HS-27A (cell line): ENCODE results near the gene STIM2.

Source experiments
- DNase-seq: peaks from one replicate; pipeline ENCODE4 v3.0.0-alpha.2; 2012; ENCODE audit warnings: low read depth, missing footprints

STIM2 gene

DNA sequence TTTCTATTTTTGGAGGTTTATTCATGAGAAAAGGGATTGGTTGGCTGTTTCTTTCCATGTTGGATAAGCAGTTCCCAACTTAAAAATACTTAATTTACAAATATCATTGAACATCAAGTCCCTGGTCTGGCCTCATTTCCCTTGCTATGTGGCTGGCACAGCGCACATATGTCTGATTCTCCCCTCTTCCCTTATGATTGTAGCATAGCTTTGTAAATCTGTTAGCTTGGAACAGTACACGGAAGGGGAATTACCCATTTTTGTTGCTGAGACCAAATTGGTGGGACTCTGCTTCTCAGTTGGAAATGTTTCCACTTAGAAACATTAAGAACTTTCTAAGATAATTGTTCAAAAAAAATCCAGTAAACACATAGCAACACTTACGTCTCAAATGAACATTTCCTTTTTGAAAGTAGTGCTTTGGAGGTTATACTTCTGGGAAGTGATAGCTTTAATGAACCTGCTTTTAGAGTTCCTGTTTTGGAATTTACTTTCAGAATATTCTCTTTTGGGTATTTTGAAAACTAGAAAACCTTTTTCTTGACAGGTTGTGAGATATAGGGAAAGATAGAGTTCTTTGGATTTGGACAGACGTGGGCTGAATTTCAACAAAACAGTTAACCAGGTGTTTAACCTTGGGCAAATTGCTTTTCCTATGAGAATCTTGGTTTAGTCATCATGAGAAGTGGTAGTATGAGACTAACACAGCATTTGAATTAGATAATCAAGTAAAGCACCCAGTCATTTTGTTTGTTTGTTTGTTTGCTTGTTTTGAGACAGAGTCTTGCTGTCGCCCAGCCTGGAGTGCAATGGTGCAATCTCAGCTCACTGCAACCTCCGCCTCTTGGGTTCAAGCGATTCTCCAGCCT, 47.3 kb downstream of the STIM2 start:
- DNase-seq, result no peak

DNA sequence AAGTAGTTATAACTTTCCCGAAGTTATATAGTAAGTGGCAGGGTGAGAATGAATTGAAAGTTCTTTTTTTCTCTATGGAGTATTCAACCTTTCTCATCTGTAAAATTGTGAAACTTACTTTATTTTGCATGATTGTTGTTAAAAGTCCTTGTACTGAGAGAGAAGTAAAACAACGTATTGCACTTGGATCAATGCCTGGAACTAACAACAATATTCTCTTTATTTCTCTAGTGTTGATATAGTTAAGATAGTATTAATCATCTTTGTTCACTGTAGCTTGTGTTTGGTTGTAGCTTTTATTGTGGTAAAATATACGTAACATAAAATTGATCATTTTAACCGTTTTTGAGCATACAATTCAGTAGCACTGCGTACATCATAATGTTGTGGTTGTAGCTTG, 48.7 kb downstream of the STIM2 start:
- no peak for DNase-seq

DNA sequence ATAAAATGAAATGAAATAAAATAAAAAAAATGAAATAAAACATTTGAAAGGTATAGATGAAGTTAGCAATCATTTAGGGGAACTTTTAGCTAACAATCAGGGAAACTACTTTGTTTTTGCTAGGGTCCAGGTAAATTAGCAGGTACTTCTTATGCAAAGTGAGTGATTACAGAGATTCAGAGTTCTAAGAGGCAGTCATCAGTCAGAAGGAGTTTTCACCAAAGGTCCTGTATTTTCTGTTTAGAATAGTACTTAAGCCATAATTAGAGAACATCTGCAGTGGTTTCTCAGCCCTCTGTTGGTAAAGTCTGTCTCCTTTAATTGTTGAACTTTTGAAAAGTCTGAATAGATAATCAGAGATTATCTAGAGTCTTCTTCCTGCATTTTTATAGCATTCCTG, 50.6 kb downstream of the STIM2 start:
- no peak for DNase-seq

DNA sequence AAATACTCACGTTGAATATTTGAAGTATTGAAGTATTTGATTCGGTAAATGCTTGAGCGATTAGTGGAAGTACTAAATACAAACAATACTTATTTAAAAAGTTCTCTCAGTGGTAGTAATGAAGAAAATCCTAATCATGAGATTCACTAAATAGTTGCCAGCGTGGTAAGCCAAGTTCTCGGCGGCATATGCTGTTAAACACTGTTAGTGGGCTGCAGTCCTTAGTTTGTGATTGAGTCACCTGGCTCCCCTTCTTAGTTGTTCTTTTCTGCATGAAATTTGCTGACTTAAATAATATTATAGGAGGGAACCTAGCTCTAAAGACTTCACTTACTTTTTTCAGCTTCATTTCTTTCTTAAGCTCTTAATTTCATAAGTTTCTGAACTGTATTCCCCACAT, 51.4 kb downstream of the STIM2 start:
- no peak for DNase-seq

DNA sequence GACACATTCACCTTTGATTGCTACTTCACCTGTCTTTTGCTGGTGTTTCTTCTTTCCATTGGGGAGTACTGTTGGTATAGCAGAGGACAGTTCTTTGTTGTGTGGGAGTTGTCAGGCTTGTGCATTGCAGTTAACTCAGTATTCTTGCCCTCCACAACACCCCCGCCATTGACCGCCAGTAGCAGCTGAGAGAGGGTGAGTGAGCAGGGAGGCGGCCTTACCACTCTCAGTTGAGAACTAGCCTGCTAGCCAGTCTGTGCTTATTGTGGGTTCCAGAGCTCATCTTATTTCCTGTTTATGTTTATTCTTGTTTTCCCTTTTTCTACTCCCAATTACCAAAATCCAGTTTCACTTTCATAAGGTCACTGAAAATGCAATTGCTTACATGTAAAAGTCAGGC, 52.2 kb downstream of the STIM2 start:
- DNase-seq, result no peak

DNA sequence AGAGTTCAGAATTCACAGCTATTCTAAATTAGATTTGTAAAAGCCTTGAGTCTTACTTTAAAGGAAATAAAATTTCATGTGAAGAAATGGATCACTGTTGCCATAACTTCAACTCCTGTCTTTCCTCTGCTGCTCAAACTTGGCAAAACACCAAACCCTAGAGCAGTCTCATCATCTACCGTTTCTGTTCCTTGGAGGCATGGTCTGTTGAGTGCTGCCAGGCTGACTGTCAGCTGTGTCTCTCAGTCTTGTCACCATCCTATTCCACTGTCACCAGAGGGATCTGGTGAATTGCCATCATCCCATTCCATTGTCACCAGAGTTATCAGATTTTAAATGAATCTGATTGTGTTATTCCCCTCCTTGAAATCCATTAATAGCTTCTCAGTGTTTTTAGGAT, 55.6 kb downstream of the STIM2 start:
- no peak for DNase-seq

DNA sequence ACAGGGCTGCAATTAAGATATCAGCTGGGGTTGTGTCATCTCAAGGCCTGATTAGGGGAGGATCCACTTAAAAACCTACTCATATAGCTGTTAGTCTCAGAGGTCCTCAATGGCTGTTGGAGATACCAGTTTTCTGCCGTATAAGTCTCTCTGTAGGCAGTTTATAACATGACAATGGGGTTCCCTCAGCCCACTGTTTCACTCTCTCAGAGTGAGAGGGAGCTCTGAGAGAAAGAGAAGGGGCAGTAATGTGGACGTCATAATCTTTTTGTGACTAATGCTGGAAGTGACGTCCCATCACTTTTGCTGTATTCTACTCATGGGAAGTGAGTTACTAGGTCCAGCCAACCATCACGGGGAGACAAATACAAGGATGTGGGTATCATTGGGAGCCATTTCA, 70.3 kb downstream of the STIM2 start:
- no peak for DNase-seq

DNA sequence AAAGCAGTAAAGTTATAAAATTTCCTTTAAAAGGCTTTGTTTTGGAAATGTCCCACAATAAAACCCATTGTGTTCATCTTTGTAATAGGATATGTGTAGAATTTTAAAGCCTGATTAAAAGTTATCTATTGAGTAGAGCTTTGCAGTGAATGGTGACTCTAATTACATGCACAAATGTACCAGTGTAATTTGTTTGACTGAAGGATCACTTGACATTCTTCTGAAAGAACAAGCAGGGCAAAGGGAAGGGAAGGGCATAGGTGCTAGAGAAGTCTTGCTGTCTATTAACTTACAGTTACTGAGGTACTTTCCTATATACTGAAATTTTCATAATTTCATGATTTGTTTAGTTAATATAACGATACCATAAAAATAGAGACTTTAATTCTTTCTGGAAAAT, 70.8 kb downstream of the STIM2 start:
- no peak for DNase-seq

DNA sequence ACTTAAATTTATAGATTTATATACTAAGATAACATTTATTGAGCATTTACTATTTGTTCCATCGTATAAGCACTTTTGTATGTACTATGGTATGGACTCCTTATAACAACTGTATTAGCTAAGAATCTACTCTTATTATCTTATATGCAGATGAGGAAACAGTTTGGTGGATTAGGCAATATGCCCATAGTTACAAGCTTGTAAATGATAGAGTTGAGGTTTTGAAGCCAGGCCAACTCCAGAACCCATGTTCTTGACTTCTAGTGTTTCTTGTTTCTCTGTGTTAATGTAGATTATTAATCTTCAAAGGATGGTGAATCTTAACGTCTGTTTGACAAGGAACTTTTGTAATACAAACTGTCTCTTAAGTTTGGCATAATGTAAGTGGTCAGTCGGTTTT, 71.3 kb downstream of the STIM2 start:
- DNase-seq, result no peak

DNA sequence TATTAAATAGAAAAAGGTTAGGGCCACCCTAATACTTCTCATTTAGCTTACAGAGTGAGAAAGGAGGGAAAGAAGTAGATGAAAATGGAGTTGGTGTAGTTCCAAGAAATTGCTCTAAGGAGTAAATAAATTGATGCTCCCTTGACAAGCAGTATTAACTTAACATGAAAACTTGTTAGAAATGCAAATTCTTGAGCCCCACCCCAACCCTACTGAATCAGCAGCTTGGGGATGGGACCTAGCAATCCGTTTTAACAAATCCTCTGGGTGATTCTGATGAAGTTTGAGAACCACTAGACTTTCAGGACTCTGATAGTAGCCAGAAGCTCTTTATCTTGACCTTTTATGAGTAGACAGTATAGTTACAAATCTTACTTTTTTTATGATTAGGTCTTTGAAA, 74.8 kb downstream of the STIM2 start:
- DNase-seq, result no peak

DNA sequence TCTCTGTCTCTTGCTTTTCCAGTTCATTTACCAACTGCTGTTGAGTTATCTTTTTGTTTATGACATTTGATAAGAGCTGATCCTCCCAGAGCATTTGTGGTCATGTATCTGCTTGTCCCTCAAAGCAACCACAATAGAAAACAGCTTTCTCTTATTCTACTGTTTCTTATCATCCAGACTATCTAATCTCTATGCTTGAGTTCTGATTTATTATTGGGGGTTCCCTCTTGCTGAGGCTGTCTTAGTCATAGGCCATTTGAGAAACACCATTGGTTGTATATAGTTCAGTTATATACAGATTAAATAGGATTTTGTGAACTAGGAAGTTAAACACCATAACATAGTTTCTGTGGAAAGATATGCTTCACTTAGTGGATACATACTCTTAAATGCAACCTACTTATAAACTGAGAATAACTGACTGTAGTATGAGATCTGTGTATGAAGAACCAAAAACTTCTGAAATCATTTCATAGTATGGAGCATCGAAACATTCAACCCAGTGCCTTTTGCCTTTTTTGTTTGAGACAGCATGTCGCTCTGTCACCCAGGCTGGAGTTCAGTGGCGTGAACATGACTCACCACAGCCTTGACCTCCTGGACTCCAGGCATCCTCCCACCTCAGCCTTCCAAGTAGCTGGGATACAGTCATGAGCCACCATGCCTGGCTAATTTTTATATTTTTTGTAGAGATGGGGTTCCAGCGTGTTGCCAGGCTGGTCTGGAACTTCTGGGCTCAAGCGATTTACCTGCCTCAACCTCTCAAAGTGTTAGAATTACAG, 75.8 kb downstream of the STIM2 start:
- DNase-seq, result no peak

DNA sequence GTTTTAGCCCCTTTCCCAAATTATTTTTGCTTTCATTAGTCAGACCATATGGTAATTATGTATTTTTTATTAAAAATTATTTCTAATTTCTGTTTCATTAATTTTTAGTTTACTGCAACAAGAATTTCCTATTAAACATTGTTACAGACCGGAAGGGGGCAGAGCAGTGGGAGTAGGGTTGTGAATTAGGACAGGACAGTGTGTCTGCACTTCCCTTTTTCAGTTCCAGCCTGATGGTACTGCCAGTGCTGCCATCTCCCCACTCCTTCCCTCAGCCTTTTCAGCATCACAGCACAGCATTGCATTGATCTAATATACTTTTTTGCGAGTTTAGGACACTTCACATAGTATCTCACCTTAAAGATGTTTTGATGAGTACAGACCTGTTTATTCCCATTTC, 76.5 kb downstream of the STIM2 start:
- no peak for DNase-seq

DNA sequence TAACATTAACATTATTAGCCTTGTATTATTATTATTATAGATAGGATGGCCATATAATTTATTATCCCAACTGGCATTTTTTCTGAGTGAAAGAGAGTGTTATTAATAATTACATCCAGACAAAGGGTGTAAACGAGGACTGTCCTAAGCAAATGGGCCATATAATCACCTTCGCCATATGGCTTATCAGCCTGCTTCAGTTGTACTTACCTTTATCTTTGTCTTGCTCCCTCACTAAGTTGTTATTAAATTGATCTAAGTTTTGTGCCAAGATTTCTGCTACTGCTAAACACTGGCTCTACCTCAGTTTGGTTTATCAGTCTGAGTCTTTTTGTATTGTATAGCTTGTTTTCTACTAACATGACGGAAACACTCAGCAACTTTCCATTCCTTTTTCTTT, 76.9 kb downstream of the STIM2 start:
- no peak for DNase-seq

DNA sequence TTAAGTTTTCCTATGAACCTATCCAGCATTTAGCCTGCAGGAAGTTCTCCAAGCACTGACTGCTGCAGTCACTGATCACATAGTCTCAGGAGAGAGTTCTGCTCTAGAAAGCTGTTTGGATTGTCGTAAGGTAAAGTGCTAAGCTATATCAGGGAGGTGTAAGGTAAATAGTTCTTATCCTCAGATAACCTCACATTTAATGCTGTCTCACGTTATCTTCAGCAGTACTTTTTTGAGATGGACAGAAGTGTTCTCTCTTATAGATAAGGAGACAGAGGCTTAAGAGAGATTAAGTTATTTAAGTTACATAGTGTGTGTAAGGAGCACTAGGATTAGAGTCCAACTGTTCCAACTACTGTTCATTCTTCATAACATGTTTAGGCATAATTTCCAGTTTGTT, 77.9 kb downstream of the STIM2 start:
- DNase-seq, result no peak

DNA sequence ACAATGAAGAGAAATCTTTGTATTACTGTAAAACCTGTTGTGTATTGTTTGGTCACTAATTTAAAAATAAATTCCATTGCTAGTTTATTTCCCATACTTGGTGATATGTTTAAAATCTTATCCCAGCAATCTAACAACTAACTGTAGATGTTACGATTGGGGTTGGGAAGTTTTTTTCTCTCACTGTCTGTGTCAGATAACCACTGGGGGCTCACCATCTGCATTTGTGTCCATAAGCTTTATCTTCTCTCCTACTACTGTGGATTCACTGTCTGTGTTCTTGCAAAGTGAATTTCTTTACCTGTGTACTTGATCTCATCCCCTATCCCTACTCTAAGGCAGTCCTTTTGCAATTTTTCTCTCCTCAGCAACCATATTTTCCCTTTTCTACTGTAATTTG, 81.3 kb downstream of the STIM2 start:
- DNase-seq, result no peak

DNA sequence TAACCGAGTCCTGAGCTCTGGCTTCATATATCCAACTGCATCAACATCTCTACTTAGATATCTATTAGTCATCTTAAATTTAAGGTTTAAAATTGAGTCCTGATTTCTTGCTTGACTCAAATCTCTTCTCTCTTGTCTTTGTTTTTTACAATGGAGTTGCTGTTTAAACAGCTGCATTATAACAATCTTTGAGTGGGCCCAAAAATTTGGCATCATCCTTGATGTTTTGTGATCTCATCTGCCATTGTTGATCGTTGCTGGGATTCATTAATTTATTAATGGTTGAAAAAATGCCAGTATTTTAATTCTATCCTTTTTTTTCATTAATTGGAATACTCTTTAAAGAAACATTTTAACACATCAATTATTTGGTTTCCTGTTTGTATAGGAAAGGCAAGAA, 82.2 kb downstream of the STIM2 start:
- no peak for DNase-seq

DNA sequence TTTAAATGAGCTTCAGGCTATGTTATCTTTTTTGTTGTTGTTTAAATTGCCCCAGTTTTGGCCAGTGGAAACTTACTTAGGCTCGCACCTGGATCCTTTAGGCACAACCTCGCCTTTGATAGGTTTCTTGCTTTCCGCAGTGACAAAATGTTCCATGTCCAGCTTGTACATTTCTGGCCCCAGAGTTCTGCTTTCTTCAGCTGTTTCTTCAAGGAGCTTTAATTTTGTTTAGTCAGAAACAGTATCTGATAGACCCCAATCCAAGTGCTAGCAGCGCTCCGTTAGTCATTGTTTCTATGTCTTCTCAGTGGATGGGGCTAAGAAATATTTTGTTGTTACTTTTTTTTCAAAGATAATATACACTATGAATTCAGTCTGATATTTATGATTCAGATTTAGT, 82.8 kb downstream of the STIM2 start:
- DNase-seq, result no peak

DNA sequence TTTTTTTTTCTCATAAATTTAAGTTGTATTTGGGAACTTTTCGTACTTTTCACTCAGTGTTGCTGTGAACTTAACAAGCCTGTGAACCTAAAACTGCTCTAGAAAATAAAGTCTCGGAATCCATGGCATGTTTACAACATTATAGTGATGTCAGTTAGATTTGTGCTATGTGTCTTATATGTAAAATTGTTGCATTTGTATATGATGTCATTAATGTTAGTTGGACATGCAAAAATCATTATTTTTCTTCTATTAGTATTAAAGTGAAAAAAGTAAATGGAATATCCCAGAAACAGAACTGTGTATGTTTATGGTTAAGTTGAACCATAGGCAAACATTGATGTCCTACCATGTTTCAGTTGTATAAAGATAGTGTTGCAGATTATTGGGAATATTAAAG, 85.2 kb downstream of the STIM2 start:
- no peak for DNase-seq

DNA sequence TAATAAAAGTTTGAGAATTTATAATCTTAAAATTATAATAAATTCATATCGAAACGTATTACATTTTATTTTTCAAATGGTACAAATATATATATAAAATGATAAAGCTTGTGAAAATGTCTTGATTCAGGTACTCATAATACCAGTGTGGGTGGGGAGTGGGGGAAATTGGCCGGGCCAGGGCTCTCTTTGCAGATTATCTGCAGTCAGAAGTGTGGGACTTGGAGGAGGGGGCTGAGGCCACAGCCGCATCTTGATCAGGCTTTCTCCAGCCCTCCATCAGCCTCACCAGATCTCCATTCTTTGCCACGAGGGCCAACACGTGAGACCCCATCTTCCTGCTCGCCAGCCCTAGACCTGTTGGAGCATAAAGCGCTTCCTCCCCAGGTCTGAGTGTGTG, 86.7 kb downstream of the STIM2 start:
- DNase-seq, result no peak

DNA sequence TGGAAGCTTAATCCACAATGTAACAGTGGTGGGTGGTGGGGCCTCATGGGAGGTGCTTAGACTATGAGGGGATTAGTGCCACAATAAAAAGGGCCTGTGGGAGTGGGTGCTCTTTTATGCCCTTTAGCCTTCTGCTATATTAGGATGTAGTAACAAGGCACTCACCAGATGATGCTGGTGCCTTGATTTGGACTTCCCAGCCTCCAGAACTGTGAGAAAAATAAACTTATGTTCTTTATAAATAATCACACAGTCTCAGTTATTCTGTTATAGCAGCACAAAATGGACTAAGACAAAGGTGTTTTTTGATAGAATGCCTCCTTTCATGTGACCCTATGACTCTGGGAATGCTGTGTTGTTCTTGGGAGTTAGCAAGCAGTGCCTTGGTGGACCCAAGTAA, 89.8 kb downstream of the STIM2 start:
- no peak for DNase-seq

DNA sequence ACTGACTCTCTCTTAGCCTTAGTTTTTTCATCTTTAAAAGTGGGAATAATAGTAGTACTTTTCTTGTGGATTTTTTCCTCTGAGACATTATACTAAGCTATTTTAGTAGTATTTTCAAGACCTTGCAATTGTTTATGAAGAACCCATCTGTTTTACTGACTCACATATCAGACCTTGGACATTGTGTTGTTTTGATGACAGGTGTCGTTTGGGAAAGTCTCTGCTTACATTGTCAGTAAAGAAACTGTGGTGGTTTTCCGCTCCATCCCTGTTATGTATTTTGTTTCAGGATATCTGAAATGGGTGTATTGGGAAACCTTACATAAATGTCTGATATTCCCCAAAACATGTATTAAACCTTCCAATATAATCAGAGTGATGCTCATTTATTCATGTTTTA, 92.2 kb downstream of the STIM2 start:
- no peak for DNase-seq

DNA sequence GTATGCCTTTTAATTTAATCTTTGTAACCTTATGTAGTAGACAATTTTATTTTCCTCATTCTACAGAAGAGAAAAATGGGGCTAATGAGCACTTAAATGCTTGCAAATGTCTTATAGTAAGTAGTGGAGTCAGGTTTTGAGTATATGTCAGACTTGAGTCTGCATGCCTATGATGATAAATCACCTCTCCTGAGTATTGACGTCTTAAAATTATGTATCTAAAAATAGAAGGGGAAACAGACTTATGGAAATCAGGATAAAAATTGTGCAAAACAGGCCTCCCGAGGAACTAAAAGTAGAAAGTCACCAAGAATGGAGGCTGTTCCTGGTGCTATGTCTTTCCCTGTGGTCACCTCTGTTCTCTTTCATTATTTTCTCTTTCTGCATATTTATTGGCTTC, 92.7 kb downstream of the STIM2 start:
- DNase-seq, result no peak

DNA sequence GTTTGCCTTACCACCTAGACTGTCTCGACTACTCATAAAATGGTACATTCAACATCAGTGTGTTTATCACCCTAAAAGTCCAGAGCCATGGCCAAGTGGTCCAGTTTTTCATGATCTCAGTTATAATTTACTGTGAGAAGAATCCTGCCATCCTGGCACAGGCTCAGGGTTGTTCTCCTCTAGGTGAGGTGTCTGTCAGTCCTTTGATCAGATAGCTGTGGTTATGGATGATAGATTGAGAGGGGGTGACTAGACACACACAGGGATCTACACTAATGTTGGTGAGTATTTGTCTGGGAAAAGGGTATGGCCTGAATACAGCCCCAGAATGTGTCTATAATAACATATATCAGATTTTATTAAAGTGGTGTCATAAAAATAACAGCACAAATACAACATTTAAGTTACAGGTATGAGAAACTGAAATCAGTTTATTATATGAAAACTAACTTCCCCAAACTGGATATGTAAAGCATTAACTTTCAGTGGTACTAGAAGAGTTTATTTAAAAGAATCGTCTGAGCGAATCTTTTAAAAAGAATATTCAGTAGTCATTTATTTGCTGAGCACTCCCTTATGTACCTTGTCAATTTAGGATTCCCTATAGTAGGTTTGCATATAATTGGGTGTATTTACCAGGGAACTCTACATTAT, 93.3 kb downstream of the STIM2 start:
- no peak for DNase-seq
